Endometrial microvascular endothelial cells (primary cell): ENCODE results near the gene GDA. TPM values are rescaled to one million over a fixed set of nuclear protein-coding genes. Genes with fewer than 3 reads are reported as not detected.

Experiments
- in situ Hi-C: cut with HindIII; loops from 2 replicates; pipeline ENCODE4 v1.10.0; 2017; ENCODE audit warnings: low sequenced_read_pairs, low pct_unique_long_range_greater_than_20kb; ENCODE audit errors: inconsistent ontology term
- total RNA-seq: library from RNA; depleted of rRNA; stranded (reverse); fragments of >200 nt; gene quantifications from one replicate; pipeline ENCODE4 v1.2.3, GENCODE V29; 2015; ENCODE audit errors: inconsistent ontology term

GDA gene
- total RNA-seq, 1 donor from 2014 or later, result 0.65 TPM

DNA sequence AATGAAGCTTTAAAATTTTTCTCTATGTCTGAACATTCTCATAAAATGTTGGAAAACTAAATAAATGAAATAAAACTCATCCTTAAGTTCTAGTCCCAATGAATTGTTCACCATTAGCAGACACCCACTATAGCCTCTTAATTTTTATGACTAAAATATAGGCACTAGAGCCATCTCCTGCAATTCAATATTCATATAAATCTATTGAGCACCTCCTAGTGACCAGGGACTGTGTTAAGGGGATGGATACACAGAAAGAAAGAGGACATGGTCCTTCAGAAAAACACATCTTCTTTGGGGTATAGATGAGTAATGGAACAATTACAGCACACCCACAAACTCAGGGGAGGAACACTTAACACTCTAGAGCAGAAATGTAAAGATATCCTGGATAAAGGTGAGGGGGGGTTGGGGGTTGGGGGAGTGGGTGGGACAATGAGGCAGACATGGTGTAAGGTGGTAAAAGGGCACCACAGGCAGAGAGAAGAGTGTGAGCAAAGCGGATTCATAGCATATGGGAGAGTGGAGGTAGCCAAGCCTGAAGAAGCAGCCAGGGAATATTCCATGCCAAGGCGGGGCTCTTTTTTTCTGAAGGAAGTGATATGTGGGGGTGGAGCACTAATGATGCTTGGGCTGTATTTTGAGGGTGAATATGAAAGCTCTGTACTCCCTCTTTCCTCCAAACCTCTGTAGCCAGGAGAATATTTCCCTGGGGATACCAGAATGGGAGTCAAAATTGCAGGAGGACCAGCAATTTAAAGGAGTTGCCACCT is 3.3 kb upstream of the GDA start:
- in situ Hi-C loops, result no loop called here

DNA sequence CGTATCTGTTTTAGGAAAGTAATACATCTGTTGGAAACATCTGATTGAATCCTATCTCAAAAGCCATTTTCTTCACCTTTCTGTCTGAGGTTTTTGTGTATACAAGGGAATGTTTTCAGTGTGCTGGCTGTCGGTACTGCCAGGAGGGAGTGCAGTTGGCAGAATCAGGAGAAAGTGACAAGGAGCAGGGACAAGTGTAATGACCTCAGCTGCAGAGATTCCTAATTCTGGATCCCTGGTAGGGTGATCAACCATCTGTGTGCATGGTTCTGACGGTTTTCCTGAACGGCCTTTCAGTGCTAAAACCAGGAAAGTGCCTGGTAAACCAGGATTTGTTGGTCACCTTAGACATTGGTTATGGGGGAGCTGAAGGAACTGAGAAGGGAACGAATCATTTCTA is 1.6 kb upstream of the GDA start:
- in situ Hi-C loops, result no loop called here

- in situ Hi-C loops, result no loop called here
Observed at GRCh38 chr9:72150127-72150526, 887 bp downstream of the GDA start.

DNA sequence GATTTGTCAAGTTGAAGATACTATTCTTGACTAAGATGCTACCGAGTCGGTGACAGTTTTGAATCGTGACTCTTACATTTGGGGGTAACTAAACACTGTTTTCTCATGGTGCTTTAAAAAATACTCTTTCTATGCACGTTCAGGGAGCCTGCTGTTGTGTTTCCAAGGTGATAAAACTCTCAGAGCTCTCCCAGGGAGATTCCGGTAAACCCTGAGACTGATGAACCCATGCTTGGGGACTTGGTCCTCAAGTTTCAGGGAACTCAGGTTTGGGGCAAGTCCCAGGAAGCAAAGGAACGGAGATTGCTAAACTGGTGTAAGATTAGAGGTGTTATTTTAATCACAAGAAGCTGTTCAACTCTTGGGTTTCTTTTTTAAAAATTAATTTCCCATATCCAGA is 1.4 kb downstream of the GDA start:
- in situ Hi-C loops, result no loop called here

DNA sequence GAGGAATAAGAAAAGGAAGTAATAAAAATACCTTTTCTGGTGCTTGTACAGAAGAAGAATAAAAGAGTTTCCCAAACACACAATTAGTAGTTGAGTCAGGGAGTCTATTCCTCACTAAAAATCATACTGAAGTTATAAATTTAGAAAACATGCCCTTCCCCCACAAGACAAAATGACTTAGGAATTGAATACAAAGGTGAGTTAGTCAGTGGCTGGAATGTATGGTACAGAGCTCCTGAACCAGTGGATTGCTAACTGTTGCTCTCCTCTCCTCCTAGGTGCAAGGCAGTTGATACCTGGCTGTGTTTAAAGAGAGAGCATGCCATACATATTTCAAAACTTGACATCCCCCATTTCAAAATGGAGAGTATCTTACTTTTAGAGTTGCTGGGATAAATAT is 1.9 kb downstream of the GDA start:
- in situ Hi-C loops, result no loop called here

GRCh38 chr9:72154468-72155285 is 5.4 kb downstream of the GDA start:
- in situ Hi-C loops, result no loop called here

- in situ Hi-C loops, result no loop called here
Observed at GRCh38 chr9:72155301-72155700, 6.1 kb downstream of the GDA start.

GRCh38 chr9:72156586-72156985 is 7.3 kb downstream of the GDA start:
- in situ Hi-C loops, result no loop called here

- in situ Hi-C loops, result no loop called here
Observed at GRCh38 chr9:72158680-72159079, 9.4 kb downstream of the GDA start.

GRCh38 chr9:72160446-72161123 is 11.3 kb downstream of the GDA start:
- in situ Hi-C loops, result no loop called here

GRCh38 chr9:72165326-72165725 is 16.1 kb downstream of the GDA start:
- in situ Hi-C loops, result no loop called here

GRCh38 chr9:72165821-72166547 is 16.7 kb downstream of the GDA start:
- in situ Hi-C loops, result no loop called here

- in situ Hi-C loops, result no loop called here
Observed at GRCh38 chr9:72168075-72168474, 18.8 kb downstream of the GDA start.

DNA sequence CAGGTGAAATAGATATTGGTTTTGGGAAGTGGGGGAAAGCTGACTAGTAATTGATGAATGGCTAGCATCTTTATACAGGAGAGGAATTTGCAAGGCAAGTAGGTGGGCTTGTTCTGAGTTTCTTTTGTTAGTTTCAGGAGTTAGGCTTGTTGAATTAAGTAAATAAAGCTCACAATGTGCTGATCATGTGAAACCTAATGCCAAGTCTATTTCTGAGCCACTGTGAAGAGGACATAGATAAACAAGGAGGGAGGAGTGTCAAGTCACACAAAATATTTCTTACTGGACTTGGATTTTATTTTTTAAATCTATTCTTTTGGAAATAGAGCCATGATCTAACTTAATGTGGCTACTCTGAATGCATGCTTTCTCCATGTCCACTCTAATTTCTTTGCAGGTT is 19.9 kb downstream of the GDA start:
- in situ Hi-C loops, result no loop called here

- in situ Hi-C loops, result no loop called here
Observed at GRCh38 chr9:72173080-72173479, 23.8 kb downstream of the GDA start.

GRCh38 chr9:72185561-72185960 is 36.3 kb downstream of the GDA start:
- in situ Hi-C loops, result no loop called here

DNA sequence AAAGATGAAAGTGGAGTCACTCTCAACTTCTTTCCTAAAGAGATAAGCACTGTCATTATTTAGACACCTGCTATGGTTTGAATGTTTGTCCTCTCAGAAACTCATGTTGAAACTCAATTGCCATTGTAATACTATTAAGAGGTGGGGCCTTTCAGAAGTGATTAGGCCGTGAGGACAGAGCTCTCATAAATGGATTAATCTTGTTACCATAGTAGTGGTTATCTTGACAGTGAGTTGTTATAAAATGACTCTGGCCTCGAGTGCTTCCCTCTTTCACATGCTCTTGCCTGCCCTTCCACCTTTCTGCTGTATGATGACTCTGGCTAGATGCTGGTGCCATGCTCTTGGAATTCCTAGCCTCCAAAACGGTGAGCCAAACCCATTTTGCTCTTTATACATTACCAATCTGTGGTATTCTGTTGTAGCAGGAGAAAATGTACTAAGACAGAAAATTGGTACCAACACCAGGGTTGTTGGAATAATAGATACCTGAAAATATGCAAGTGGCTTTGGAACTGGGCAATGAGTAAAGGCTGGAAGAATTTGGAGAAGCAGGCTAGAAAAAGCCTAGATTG is 38.0 kb downstream of the GDA start:
- in situ Hi-C loops, result no loop called here

DNA sequence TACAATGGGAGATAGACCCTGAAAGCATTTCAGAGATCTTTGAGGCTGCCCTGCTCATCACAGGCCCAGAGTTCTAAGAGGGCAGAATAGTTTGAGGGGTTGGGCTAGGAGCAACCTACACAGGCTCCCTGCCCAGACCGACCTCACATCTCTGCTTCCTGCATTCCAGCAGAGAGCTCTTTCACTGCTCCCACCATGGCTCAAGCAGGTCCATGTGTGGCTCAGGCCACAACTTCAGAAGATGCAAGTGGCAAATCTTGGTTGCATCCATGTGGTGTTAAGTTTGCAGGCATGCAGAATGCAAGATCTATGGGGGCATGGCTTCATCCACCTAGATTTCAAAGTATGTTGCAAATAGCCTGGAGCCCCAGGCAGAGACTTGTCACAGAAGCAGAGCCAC is 39.0 kb downstream of the GDA start:
- in situ Hi-C loops, result no loop called here

GRCh38 chr9:72193478-72193881 is 44.2 kb downstream of the GDA start:
- in situ Hi-C loops, result no loop called here
